MM.1S (cell line): ENCODE measurements around the gene SPRYD3.

Source experiments
- DNase-seq: peaks from one replicate; pipeline ENCODE4 v3.0.0-alpha.2; 2015
- H2AFZ ChIP-seq: fragments of 300-600 bp; sonication (generic); 2 replicates; pipeline ENCODE4 v1.6.0; 2016; ENCODE audit warnings: antibody characterized with exemption, low read length
- H3F3A ChIP-seq: fragments of 300-600 bp; sonication (generic); 2 replicates; pipeline ENCODE4 v1.6.1; 2016; ENCODE audit warnings: mild to moderate bottlenecking, antibody characterized with exemption, low read length, moderate library complexity, mixed read lengths; ENCODE audit not compliant: insufficient read depth
- H3K27ac ChIP-seq: fragments of 300-600 bp; sonication (generic); 2 replicates; pipeline ENCODE4 v1.5.1; 2016; ENCODE audit warnings: mild to moderate bottlenecking, low read length
- H3K27me3 ChIP-seq: fragments of 300-600 bp; sonication (generic); replicated peaks from 2 replicates; pipeline ENCODE4 v1.6.0; 2016; ENCODE audit warnings: low read length; ENCODE audit not compliant: insufficient read depth
- H3K36me3 ChIP-seq: fragments of 300-600 bp; sonication (generic); replicated peaks from 2 replicates; pipeline ENCODE4 v1.6.1; 2016; ENCODE audit warnings: mild to moderate bottlenecking, low read length, mixed read lengths; ENCODE audit not compliant: insufficient read depth
- H3K4me1 ChIP-seq: fragments of 300-600 bp; sonication (generic); 2 replicates; pipeline ENCODE4 v1.6.1; 2016; ENCODE audit warnings: low read length, mixed read lengths
- H3K4me2 ChIP-seq: fragments of 300-600 bp; sonication (generic); 2 replicates; pipeline ENCODE4 v1.6.0; 2016; ENCODE audit warnings: low read depth, low read length
- H3K4me3 ChIP-seq: fragments of 300-600 bp; sonication (generic); 2 replicates; pipeline ENCODE4 v1.5.1; 2016; ENCODE audit warnings: low read length, mixed read lengths
- H3K79me2 ChIP-seq: fragments of 300-600 bp; sonication (generic); 2 replicates; pipeline ENCODE4 v1.6.1; 2016; ENCODE audit warnings: mixed run types, low read length, mixed read lengths
- H3K9ac ChIP-seq: fragments of 300-600 bp; sonication (generic); 2 replicates; pipeline ENCODE4 v1.6.1; 2016; ENCODE audit warnings: low read length, mixed read lengths
- H3K9me2 ChIP-seq: fragments of 300-600 bp; sonication (generic); replicated peaks from 2 replicates; pipeline ENCODE4 v1.6.1; 2016; ENCODE audit warnings: mild to moderate bottlenecking, low read length, mixed read lengths; ENCODE audit not compliant: insufficient read depth
- H3K9me3 ChIP-seq: fragments of 300-600 bp; sonication (generic); replicated peaks from 2 replicates; pipeline ENCODE4 v1.6.1; 2016; ENCODE audit warnings: mild to moderate bottlenecking, low read length, mixed read lengths; ENCODE audit not compliant: insufficient read depth
- H4K20me1 ChIP-seq: fragments of 300-600 bp; sonication (generic); 2 replicates; pipeline ENCODE4 v1.6.1; 2016; ENCODE audit warnings: mild to moderate bottlenecking, low read length, moderate library complexity, mixed read lengths; ENCODE audit not compliant: insufficient read depth
- CTCF ChIP-seq: fragments of 300-600 bp; sonication (generic); IDR thresholded peaks from 2 replicates; pipeline ENCODE4 v1.5.1; 2016; ENCODE audit warnings: antibody characterized with exemption, low read length, mixed read lengths
- EZH2 ChIP-seq: fragments of 300-600 bp; sonication (generic); optimal IDR thresholded peaks from 2 replicates; pipeline ENCODE3; 2017; ENCODE audit warnings: low read depth, mild to moderate bottlenecking, antibody characterized with exemption, low read length, mixed read lengths
- EZH2phosphoT487 ChIP-seq: fragments of 300-600 bp; sonication (generic); IDR thresholded peaks from 2 replicates; pipeline ENCODE4 v1.6.1; 2018; ENCODE audit warnings: antibody characterized with exemption, low read length

SPRYD3 gene

GRCh38 chr12:53102883-53103807 is 24.0 kb upstream of the SPRYD3 start, which contains the start of gene SOAT2:
Gene SOAT2 (plus strand): TSS chr12:53103486. CDS start chr12:53103578, 92 bp downstream.
- H3K9ac ChIP-seq = peak within 1 kb of the TSS; percentile 3; the same call in 1 of the 2 replicates
- peaks cover 40% of the 10 kb centered on the region for H3K4me1 ChIP-seq
- H3K36me3 ChIP-seq = no peaks in the 10 kb centered on the region
- peak within 1 kb of the TSS; percentile 48 for H3K4me2 ChIP-seq
- no peaks in the 10 kb centered on the region for H3K27me3 ChIP-seq
- H3F3A ChIP-seq = peaks cover 26% of the 10 kb centered on the region
- no peaks in the 10 kb centered on the region for H3K9me3 ChIP-seq
- TF ChIP-seq EZH2 (no peak), EZH2phosphoT487 (no peak), CTCF (no peak)
- H2AFZ ChIP-seq = peak within 1 kb of the TSS; percentile 69
- no peaks in the 10 kb centered on the region for H3K79me2 ChIP-seq
- DNase-seq = peak; percentile 93
- H3K4me3 ChIP-seq = no peak within 1 kb of the TSS
- no peaks in the 10 kb centered on the region for H3K9me2 ChIP-seq
- peak within 1 kb of the TSS; percentile 73 for H3K27ac ChIP-seq
- H4K20me1 ChIP-seq = no peaks in the 10 kb centered on the region

- Histone ChIP-seq H3K9ac (peak overlapping the region; percentile 2; the same call in 1 of the 2 replicates), H3F3A (peaks cover 27% of the 10 kb centered on the region), H3K79me2 (no peaks in the 10 kb centered on the region), H3K9me3 (no peaks in the 10 kb centered on the region), H2AFZ (peak overlapping the region; percentile 69), H3K4me2 (peak overlapping the region; percentile 48), H3K4me1 (peaks cover 42% of the 10 kb centered on the region), H3K9me2 (no peaks in the 10 kb centered on the region), H4K20me1 (no peaks in the 10 kb centered on the region), H3K36me3 (no peaks in the 10 kb centered on the region), H3K4me3 (no peak overlapping the region), H3K27ac (peak overlapping the region; percentile 73; the same call in 1 of the 2 replicates), H3K27me3 (0 out of 2 replicates have a peak, but pooled peaks cover 2% of the 10 kb centered on the region)
- DNase-seq = peak; percentile 11
- TF ChIP-seq EZH2 (no peak), EZH2phosphoT487 (no peak), CTCF (no peak)
Observed at GRCh38 chr12:53101931-53102781, 23.0 kb upstream of the SPRYD3 start.

- Histone ChIP-seq H3K4me1 (peaks cover 42% of the 10 kb centered on the region), H4K20me1 (no peaks in the 10 kb centered on the region), H3K4me3 (no peak overlapping the region), H3K9me2 (no peaks in the 10 kb centered on the region), H3K27me3 (0 out of 2 replicates have a peak, but pooled peaks cover 7% of the 10 kb centered on the region), H3F3A (peaks cover 27% of the 10 kb centered on the region), H3K4me2 (no peak overlapping the region), H3K9ac (no peak overlapping the region), H2AFZ (no peak overlapping the region), H3K79me2 (no peaks in the 10 kb centered on the region), H3K27ac (no peak overlapping the region), H3K36me3 (no peaks in the 10 kb centered on the region), H3K9me3 (no peaks in the 10 kb centered on the region)
- DNase-seq = no peak
- no peak for TF ChIP-seq CTCF
- TF ChIP-seq EZH2phosphoT487 = no peak
- no peak for TF ChIP-seq EZH2
Observed at GRCh38 chr12:53101266-53101665, 22.1 kb upstream of the SPRYD3 start.
